Parathyroid adenoma (tissue), 2 donors: ENCODE data around the gene CEP135.
A peak's percentile ranks its signal among the peaks of the same experiment; 100 is the strongest.

Experiments used
- H2AFZ ChIP-seq: fragments of 300-600 bp; sonication (generic); one replicate; pipeline ENCODE4 v1.7.0; 2017; ENCODE audit warnings: antibody characterized with exemption, mild to moderate bottlenecking
- H3K27ac ChIP-seq: fragments of 300-600 bp; sonication (generic); one replicate; pipeline ENCODE4 v1.7.0; 2017
- H3K27me3 ChIP-seq: fragments of 300-600 bp; sonication (generic); one replicate; pipeline ENCODE4 v1.7.0; 2017; ENCODE audit warnings: low read length; ENCODE audit not compliant: control insufficient read depth, insufficient read depth
- H3K36me3 ChIP-seq: fragments of 300-600 bp; sonication (generic); one replicate; pipeline ENCODE4 v1.7.0; 2017; ENCODE audit warnings: low read length; ENCODE audit not compliant: control insufficient read depth, insufficient read depth
- H3K4me1 ChIP-seq: fragments of 300-600 bp; sonication (generic); one replicate; pipeline ENCODE4 v1.7.0; 2017; ENCODE audit warnings: control low read depth
- H3K4me2 ChIP-seq: fragments of 300-600 bp; sonication (generic); one replicate; pipeline ENCODE4 v1.7.0; 2017; ENCODE audit warnings: low read length
- H3K4me3 ChIP-seq: fragments of 300-600 bp; sonication (generic); one replicate; pipeline ENCODE4 v1.7.0; 2017; ENCODE audit warnings: low read depth, low read length
- H3K79me2 ChIP-seq: fragments of 300-600 bp; sonication (generic); one replicate; pipeline ENCODE4 v1.7.0; 2017; ENCODE audit warnings: control low read depth
- H3K9ac ChIP-seq: fragments of 300-600 bp; sonication (generic); one replicate; pipeline ENCODE4 v1.7.0; 2017; ENCODE audit warnings: mild to moderate bottlenecking
- H3K9me3 ChIP-seq: fragments of 300-600 bp; sonication (generic); one replicate; pipeline ENCODE4 v1.7.0; 2017; ENCODE audit warnings: low read length; ENCODE audit not compliant: control insufficient read depth
- TF ChIP-seq, protein P1 (sequence below): fragments of 300-600 bp; sonication (generic); IDR thresholded peaks from one replicate; pipeline ENCODE4 v1.7.0; 2017; ENCODE audit warnings: antibody characterized with exemption, mild to moderate bottlenecking
- donor health status: primary hyperparathyroidism.

The CEP135 gene

DNA sequence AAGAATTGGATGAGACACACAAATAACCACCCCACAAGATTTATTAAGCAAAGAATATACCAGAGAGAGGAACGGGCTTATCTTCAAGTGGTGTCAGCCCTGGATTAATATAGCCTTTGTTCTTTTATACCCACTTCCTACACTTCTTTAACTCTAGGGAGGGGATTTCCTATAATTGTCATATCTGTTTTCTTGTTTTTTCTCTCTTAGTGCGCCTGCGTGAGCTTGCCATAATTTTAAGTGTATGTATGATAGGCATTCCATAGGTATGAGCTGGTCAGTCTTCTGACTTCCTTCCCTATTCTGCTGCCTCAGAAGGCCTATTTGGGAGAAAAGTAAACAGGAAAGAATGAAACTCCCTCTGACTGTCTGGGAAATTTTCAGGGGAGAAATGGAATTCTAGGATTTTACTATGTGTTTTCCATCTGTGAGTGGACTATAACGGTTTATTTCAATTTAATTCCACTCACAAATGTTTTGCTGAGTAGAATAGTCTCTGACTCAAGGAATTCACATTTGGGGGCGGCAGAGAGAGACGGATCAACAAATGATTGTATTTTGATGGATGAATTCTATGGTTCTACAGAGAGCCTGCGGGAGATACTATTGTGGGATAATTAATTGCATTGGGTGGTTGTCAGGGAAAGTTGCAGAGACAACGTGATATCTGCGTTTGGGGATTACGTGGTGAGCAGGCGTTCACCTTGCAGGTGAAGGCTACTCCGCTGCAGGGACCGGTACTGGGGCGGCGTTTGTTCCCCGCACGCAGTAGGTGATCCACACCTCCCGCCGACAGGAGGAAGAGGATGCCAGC is 626 bp upstream of the CEP135 start:
- peak overlapping the region; percentile 85 for H3K27ac ChIP-seq
- no peaks in the 10 kb centered on the region for H3K27me3 ChIP-seq
- H3K9ac ChIP-seq, result no peak overlapping the region
- H3K4me2 ChIP-seq, result peak overlapping the region; percentile 74
- no peaks in the 10 kb centered on the region for H3K9me3 ChIP-seq
- H3K4me1 ChIP-seq, result no peaks in the 10 kb centered on the region
- H3K79me2 ChIP-seq, result peaks cover 2% of the 10 kb centered on the region
- no peaks in the 10 kb centered on the region for H3K36me3 ChIP-seq
- H3K4me3 ChIP-seq, result peak overlapping the region; percentile 70
- H2AFZ ChIP-seq, result peak overlapping the region; percentile 83
- TF ChIP-seq, protein P1, sequence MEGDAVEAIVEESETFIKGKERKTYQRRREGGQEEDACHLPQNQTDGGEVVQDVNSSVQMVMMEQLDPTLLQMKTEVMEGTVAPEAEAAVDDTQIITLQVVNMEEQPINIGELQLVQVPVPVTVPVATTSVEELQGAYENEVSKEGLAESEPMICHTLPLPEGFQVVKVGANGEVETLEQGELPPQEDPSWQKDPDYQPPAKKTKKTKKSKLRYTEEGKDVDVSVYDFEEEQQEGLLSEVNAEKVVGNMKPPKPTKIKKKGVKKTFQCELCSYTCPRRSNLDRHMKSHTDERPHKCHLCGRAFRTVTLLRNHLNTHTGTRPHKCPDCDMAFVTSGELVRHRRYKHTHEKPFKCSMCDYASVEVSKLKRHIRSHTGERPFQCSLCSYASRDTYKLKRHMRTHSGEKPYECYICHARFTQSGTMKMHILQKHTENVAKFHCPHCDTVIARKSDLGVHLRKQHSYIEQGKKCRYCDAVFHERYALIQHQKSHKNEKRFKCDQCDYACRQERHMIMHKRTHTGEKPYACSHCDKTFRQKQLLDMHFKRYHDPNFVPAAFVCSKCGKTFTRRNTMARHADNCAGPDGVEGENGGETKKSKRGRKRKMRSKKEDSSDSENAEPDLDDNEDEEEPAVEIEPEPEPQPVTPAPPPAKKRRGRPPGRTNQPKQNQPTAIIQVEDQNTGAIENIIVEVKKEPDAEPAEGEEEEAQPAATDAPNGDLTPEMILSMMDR, result no peak

DNA sequence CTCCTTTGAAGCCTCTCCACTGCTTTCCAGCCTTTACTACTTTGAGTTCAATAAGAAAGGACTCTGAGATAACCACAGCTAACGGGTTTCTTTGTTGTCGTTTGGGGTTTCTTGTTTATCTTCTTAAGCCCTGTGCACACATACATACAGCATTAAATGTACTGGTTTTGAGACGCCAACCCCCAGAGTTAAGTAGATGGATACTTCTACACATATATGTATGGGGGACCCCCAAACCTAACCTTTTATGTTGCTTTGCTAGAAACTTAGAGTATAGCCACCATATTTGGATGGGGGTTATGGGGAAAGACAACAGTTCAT is 697 bp downstream of the CEP135 start:
- no peak overlapping the region for H3K9ac ChIP-seq
- no peaks in the 10 kb centered on the region for H3K4me1 ChIP-seq
- H3K79me2 ChIP-seq, result peaks cover 2% of the 10 kb centered on the region
- H2AFZ ChIP-seq, result peak overlapping the region; percentile 91
- H3K27ac ChIP-seq, result peak overlapping the region; percentile 85
- TF ChIP-seq, protein P1, result no peak
- H3K4me3 ChIP-seq, result peak overlapping the region; percentile 70
- peak overlapping the region; percentile 74 for H3K4me2 ChIP-seq
- H3K9me3 ChIP-seq, result no peaks in the 10 kb centered on the region
- no peaks in the 10 kb centered on the region for H3K36me3 ChIP-seq
- no peaks in the 10 kb centered on the region for H3K27me3 ChIP-seq

DNA sequence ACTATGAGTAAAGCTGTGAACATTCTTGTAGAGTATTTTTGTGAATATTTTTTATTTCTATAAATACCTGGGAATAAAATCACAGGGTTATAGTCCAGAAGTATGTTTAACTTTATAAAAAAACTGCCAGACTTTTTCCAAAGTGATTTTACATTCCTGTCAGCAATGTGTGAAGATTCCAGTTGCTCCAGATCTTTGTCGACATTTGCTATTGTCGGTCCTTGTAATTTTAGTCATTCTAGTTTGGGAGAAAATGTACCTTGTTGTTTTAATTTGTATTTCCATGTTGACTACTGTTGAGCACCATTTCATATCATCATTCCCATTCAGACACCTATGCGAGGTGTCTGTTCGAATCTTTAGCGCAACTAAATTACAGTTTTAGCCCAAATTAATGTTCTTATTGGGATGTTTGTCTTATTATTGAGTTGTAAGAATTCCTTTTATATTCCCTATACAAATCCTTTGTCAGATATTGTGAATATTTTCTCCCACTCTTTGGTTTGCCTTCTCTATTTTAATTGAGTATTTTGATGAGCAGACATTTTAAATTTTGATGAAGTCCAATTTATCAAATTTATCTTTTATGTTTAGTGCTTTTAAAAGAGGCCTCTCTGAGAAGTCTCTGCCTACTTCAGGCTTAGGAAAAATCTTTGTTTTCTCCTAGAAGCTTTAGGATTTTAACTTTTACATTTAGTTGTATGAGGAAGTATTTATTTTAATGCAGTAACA is 2.6 kb downstream of the CEP135 start:
- Histone ChIP-seq H3K4me2 (no peak overlapping the region), H3K9me3 (no peaks in the 10 kb centered on the region), H3K9ac (no peak overlapping the region), H2AFZ (no peak overlapping the region), H3K27me3 (no peaks in the 10 kb centered on the region), H3K4me3 (no peak overlapping the region), H3K4me1 (no peaks in the 10 kb centered on the region), H3K79me2 (peaks cover 2% of the 10 kb centered on the region), H3K36me3 (no peaks in the 10 kb centered on the region), H3K27ac (no peak overlapping the region)
- TF ChIP-seq, protein P1, result no peak

DNA sequence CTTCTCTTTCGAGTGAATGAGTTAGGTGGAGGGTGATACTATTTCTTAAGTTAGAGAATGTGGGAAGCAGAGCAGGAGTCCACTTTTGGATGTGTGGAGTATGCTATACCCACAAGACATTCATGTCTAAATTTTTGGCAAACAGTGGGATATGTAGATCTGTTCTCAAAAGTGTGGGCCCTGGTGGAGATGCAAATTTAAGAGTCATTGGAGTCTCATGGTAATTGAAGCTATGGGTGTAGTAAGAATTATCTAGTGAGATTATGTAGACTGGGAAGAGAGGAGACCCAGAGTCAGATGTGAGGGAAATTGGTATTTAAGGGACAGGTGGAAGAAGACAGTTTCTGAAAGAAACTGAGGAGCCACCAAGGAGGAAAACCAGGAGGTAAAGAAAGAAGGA is 7.0 kb downstream of the CEP135 start:
- Histone ChIP-seq H3K4me1 (no peaks in the 10 kb centered on the region), H3K27me3 (no peaks in the 10 kb centered on the region), H3K27ac (no peak overlapping the region), H3K4me3 (no peak overlapping the region), H3K36me3 (no peaks in the 10 kb centered on the region), H3K9me3 (no peaks in the 10 kb centered on the region), H3K9ac (no peak overlapping the region), H3K79me2 (peaks cover 2% of the 10 kb centered on the region), H2AFZ (no peak overlapping the region), H3K4me2 (no peak overlapping the region)
- TF ChIP-seq, protein P1, result no peak
